ENCODE results near the gene PRR33.

GRCh38 chr11:1899090-1899489 is 7.4 kb upstream of the PRR33 start:
- TF ChIP-seq EHMT2 (IDR thresholded peaks at IDR 0.05; ENCODE audit: low read depth) = no peak
- no peak for TF ChIP-seq HDAC2 (IDR thresholded peaks at IDR 0.05)
- no peak for TF ChIP-seq FOSB (CRISPR knock-in tag; IDR thresholded peaks at IDR 0.05)
- no peak for TF ChIP-seq ZC3H11A (IDR thresholded peaks at IDR 0.05)
- TF ChIP-seq CTCF (IDR thresholded peaks at IDR 0.05) = no peak
- no peak for TF ChIP-seq MAFK (IDR thresholded peaks at IDR 0.05; ENCODE audit: partially characterized antibody)
- no peak for TF ChIP-seq POLR2A (IDR thresholded peaks at IDR 0.05; ENCODE audit: low read length)
- TF ChIP-seq EP300 (IDR thresholded peaks at IDR 0.05) = no peak
- TF ChIP-seq PHF8 (IDR thresholded peaks at IDR 0.05; ENCODE audit: borderline replicate concordance, low read depth) = no peak
- no peak for TF ChIP-seq PBX3 (IDR thresholded peaks at IDR 0.05)
- no peak for TF ChIP-seq HEYL (CRISPR knock-in tag; IDR thresholded peaks at IDR 0.05)
- no peak for TF ChIP-seq SREBF2 (IDR thresholded peaks at IDR 0.05)

Data from A549 (cell line).